Activated CD8-positive, alpha-beta memory T cell treated with anti-CD3 and anti-CD28 coated beads, Interleukin-2, amount 50 U/mL, for 1 hour (primary cell): ENCODE data around the gene OR10A7.
"Not testable (repeated sequence)": the region's sequence is repeated elsewhere in the genome, so short reads cannot be mapped to it uniquely, and the experiment has no call there.

Experiments used
- DNase-seq: peaks from one replicate; pipeline ENCODE4 v3.0.0-alpha.2; 2020; ENCODE audit errors: extremely low read depth

The OR10A7 gene

GRCh38 chr12:55220725-55221124 lies at the start of gene OR10A7:
OR10A7 (plus strand) TSS chr12:55221025; CDS start chr12:55221025, 0 bp downstream.
- no peak for DNase-seq

GRCh38 chr12:55171445-55171844 lies 49.4 kb upstream of the OR10A7 start:
- DNase-seq: no peak

GRCh38 chr12:55171846-55172245 lies 49.0 kb upstream of the OR10A7 start:
- DNase-seq: not testable (repeated sequence)

GRCh38 chr12:55172686-55173085 lies 48.1 kb upstream of the OR10A7 start:
- no peak for DNase-seq

GRCh38 chr12:55173456-55173855 lies 47.4 kb upstream of the OR10A7 start:
- no peak for DNase-seq

- no peak for DNase-seq
Observed at GRCh38 chr12:55188573-55188972, 32.3 kb upstream of the OR10A7 start.

- DNase-seq: no peak
Observed at GRCh38 chr12:55188974-55189556, 31.8 kb upstream of the OR10A7 start.

- no peak for DNase-seq
Observed at GRCh38 chr12:55194382-55194781, 26.4 kb upstream of the OR10A7 start.

GRCh38 chr12:55226523-55226922 lies 5.7 kb downstream of the OR10A7 start:
- no peak for DNase-seq

- no peak for DNase-seq
Observed at GRCh38 chr12:55227643-55228042, 6.8 kb downstream of the OR10A7 start.

- no peak for DNase-seq
Observed at GRCh38 chr12:55244309-55244708, 23.5 kb downstream of the OR10A7 start, which contains the start of gene OR6C74. OR6C74 (plus strand) TSS chr12:55244609; CDS start chr12:55247288, 2,679 bp downstream.

GRCh38 chr12:55246159-55246558 lies 25.3 kb downstream of the OR10A7 start:
- no peak for DNase-seq

GRCh38 chr12:55250944-55251343 lies 30.1 kb downstream of the OR10A7 start:
- DNase-seq: no peak

- no peak for DNase-seq
Observed at GRCh38 chr12:55253281-55253680, 32.5 kb downstream of the OR10A7 start.

GRCh38 chr12:55256831-55257230 lies 36.0 kb downstream of the OR10A7 start:
- DNase-seq: no peak

- DNase-seq: no peak
Observed at GRCh38 chr12:55258303-55258702, 37.5 kb downstream of the OR10A7 start.
